Activated T-helper 9 cell treated with anti-CD3 and anti-CD28 coated beads, Interleukin-2, amount 50 U/mL, for 16 hours (primary cell): ENCODE data around the gene ITSN1.
"Not testable (repeated sequence)": the region's sequence is repeated elsewhere in the genome, so short reads cannot be mapped to it uniquely, and the experiment has no call there.

Experiments used
- DNase-seq: peaks from one replicate; pipeline ENCODE4 v3.0.0-alpha.2; 2020; ENCODE audit warnings: low read depth

Gene ITSN1

DNA sequence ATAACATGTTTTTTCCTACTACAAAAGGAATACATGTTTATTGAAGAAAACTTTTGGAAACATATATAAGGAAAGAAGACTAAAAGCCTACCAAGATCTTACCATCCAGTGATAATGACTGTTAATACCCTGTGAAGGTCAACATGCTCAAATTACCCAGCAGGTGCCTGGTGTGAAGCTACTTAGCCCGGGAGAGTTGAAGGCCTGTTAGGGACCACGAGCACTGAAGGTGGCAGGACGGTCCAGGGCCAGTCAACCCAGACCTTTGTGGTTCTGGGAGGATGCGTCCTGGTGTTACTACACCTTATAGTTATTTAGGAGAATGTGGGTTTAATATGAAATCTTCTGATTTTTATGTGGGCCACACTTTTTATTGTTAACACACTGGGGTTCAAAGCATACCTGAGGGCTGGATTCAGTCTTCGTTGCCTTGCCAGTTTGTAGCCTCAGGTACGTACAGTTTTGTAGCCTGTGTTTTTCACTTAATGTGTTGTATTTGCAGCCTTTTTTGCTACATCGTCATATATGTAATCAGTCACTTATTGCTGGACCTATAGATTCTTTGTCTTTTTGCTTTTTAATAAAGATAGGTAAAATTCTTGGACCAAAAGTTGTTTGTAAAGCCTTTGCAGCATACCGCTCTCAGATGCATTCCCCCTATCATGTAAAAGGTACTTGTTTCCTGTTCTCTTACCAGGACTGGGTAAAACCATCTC is 9.8 kb downstream of the ITSN1 start:
- DNase-seq = no peak

DNA sequence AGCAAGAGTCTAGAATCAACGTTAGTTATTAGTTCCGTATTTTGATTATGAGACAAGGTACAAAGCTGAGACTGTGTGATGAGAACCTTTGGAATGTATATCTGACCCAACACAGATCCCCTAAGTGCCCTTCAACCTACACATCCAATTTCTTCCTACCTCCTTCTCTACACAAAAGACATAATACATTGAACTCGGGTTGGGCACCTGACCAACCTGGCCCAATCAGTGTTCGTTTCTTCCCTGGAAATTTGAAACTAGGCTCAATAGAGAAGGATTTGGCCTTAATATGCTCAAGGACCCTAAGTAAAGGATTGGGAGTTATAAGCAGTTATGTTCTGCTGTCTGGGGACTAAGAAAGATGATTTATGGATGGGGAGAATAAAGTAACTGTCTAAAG is 12.1 kb downstream of the ITSN1 start:
- no peak for DNase-seq

DNA sequence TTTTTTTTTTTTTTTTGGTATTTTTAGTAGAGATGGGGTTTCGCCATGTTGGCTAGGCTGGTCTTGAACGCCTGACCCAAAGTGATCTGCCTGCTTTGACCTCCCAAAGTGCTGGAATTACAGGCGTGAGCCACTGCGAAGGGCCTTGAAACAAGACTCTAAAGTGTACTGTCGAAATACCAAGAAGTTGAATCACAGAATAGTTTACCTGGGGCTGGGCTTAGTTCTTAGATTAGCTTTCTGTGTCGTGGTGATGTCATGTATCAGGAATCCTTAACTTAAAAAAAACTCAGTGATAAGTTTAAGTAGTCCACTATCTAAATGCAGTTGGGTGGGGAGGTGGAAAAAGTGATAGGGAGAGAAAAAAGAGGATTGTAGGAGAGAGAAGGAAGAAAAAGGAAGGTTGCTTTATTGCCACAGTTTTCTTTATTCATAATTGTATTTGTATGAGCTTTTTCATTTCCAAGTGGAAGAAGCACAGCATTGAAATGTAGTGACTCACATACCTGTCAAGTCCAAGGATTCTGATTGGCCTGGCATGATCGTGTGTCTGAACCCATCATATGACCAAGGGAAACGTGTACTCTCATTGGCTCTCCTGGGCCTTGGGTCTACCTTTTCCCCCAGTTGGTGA is 13.4 kb downstream of the ITSN1 start:
- no peak for DNase-seq

DNA sequence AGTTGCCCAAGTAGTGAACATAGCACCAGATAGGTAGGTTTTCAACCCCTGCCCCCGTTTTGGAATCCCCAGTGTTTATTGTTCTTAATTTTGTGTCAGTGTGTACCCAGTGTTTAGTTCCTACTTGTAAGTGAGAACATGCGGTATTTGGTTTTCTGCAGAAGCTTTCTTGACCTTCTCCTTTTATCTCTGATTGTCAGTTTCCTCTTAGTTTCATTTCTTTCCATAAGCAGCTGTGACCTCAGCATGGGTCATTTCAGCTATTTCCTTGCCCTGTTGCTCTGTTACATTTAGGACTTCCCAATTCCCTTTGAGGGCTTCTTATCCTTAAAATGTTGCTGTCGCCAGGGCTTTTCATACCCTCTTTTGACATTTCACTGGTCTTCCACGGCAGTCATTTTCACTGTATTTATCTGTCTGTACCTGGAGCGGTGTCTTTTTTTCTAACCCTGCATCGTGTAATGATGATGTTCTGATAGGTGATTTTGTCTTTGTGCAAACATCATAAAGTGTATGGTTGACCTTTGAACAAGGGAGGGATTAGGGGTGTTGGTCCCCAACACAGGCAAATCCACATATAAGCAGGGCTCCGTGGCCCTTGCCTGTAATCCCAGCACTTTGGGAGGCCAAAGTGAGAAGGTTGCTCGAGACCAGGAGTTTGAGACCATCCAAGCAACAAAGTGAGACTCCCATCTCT is 15.0 kb downstream of the ITSN1 start:
- DNase-seq = no peak

DNA sequence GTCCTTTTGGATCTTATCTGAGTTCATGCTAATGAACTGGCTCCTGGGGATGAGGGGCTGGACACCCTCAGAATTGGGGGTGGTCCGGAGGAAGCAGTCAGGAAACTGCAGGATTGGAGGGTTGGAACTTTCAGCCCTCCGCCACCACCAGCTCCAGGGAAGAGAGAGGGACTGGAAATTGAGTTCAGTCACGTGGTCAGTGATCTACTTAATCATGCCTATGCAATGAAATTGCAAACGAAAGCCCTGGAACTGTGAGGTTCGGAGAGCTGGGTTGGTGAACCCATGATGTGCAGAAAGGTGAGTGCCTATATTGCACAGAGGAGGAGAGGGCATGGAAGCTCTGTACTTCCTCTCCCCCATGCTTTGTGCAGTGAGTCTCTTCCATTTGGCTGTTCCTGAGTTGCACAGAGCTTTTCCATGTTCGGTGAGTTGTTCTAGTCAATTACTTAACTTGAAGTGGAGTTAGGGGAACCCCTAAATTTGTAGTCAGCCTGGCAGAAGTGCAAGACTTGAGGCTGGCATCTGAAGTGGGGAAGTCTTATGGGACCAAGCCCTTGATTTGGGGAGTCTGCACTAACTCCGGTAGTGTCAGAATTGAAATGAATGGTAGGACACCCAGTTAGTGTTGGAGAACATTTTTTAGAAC is 16.7 kb downstream of the ITSN1 start:
- no peak for DNase-seq

DNA sequence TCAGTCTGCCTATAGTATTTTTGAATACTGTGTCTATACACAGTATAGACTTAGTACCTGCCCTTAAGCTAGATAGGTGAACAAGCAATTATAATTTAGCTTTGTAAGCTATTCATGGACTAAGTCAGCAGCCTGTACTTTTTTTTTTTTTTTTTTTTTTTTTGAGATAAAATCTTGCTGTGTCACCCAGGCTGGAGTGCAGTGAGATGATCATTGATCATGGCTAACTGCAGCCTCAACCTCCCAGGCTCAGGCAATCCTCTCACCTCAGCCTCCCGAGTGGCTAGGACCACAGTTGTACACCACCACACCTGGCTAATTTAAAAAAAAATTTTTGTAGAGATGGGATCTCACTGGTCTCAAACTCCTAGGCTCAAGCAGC is 17.3 kb downstream of the ITSN1 start:
- no peak for DNase-seq

DNA sequence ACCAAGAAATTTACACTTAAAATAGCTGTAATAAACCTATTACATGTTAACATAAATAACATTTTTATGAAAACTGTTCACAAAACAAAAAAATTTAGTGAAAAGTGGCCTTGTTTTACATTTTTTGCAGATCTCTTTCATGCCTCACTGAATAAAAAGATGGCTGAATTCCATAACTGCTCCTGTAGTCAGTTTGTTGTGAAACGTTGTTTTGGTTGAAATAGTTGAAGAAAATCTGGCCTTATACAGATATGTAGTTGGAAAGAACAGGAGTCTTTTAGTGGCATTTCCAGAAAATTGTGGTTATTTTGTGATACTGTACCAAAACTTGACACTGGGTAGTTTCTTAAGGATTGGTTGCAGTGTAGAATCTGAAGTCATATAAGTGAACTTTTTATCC is 18.1 kb downstream of the ITSN1 start:
- DNase-seq = no peak

DNA sequence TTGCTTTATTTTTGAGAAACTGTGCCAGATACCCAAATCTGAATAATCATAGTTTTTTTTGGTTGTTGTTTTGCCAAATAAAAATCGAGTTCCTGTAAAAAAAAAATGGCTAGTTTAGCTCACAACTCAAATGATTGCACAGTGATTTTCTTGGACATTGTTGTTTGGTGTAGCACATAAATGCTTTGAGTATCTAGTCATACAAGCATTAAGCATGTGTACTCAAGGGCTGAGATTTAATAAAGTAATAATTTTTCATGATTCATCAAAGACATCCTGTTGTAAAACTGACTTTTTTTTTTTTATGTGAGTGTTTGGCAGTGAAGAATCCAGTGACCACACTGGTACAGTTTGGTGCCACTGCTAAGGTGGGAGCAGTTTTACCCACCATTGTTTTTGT is 18.8 kb downstream of the ITSN1 start:
- DNase-seq = no peak

DNA sequence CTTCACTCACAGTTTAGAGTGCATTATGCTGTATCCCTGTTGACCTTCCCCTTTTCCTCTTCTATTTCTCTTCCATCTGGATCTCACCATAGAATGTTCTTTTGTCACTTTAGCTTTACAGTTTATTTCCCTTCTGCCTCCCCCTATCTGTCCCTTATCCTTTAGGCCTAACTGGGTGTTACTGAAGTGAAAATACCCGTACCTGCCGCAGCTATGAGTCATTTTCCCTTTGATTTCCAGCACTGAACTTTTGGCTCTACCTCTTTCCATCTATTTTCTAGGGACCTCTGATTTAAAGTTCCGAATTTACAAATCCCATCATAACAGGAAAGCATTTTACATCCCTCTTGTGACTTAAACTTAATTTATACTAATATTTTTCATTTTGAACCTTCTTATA is 19.7 kb downstream of the ITSN1 start:
- no peak for DNase-seq

DNA sequence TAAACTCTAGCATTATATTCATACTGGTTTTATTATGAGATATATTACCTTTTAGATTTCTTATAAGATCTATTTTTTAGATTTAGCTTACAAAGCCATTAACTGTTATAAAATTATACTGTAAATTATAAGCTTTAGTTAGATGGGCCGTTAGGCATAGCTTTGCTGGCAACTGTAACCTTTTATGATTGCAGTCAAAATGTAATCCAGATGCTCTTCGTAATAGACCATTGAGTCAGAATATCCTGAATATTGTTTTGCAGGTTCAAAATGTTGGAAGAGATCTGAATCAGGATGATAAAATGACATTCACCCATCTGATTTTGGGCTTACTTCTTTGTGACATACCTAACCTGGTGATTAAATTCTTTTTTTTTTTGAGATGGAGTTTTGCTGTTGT is 20.9 kb downstream of the ITSN1 start:
- DNase-seq = no peak

DNA sequence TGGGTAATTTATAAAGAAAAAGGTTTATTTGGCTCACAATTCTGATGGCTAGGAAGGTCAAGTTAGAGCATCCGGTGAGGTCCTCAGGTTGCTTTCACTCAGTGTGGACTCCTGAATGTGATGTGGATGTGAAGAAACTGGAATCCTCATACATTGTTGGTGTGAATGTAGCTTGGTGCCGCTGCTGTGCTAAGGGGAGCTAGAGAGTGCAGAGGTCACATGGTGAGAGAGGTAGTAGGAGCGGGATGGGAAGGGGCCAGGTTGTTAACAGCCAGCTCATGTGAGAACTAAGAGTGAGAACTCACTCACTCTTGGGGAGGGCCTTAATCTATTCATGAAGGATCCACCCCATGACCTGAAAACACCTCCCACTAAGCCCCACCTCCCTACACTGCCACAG is 21.8 kb downstream of the ITSN1 start:
- no peak for DNase-seq

DNA sequence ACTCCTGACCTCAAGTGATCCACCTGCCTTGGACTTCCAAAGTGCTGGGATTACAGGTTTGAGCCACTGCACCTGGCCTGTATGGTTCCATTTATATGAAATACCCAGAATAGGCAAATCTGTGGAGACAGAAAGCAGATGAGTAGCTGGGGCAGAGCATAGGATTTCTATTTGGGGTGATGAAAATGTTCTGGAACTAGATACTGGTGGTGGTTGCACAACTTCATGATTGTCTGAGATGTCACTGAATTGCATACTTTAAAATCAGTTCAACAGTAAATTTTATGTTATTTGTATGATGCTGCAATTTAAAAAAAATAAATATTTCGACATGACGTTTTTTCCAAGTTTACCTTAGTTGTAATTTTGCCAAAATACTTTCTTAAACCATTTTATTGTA is 23.9 kb downstream of the ITSN1 start:
- no peak for DNase-seq

DNA sequence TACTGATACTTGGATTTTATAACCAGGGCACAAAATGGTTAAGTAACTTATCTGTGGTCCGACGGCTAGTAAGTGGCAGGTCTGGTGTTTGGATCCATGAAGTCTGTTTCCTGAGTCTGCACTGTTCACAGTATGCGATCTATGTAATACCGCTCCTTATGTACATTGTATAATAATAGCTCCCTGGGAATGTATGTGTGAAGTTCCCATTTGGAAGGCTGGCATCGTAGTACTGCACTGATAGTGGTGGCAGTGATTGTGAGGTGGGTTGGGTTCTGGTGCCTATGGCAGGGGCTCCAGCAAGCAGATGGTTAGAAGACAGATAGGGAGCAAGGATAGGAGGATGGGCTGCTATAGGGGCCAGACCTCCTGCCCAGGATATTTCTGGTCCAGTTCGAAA is 25.3 kb downstream of the ITSN1 start:
- DNase-seq = no peak

DNA sequence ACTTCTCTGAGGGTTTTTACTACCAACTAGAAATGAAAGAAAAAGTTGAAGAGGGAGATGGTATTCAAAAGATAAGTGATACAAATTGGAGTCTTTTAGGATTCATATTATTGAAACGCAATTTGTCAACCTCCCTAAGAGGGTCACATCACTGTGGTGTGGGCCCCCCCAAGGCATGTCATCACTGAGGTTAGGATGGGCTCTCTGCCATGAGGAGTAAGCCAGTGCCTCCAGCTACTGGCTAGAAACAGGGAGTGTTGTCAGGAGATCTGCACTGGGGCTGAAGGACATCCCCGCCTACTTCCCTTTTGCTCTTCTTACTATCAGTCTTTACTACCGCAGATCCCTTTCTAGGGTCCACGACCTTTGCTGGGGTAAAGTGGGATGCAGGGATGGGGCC is 25.9 kb downstream of the ITSN1 start:
- DNase-seq = no peak

DNA sequence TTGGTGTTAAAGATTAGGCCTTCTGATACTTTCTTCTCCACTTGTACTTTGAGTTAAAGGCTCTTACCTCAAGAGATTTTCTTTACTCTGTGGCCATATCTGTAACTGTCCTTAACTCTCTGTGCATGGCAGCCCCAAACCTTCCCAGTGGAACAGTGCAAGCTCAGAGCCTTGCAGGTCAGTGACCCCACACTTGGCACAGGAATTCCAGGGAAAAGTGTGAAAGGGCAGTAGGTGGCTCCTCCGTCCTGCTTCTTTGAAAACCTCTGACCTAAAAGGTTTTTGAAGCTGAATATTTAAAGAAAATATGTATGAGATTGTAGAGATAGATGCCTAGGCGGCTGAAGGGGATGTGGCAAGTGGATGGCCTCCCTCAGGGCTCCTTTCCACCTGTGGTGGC is 26.3 kb downstream of the ITSN1 start:
- DNase-seq = no peak

DNA sequence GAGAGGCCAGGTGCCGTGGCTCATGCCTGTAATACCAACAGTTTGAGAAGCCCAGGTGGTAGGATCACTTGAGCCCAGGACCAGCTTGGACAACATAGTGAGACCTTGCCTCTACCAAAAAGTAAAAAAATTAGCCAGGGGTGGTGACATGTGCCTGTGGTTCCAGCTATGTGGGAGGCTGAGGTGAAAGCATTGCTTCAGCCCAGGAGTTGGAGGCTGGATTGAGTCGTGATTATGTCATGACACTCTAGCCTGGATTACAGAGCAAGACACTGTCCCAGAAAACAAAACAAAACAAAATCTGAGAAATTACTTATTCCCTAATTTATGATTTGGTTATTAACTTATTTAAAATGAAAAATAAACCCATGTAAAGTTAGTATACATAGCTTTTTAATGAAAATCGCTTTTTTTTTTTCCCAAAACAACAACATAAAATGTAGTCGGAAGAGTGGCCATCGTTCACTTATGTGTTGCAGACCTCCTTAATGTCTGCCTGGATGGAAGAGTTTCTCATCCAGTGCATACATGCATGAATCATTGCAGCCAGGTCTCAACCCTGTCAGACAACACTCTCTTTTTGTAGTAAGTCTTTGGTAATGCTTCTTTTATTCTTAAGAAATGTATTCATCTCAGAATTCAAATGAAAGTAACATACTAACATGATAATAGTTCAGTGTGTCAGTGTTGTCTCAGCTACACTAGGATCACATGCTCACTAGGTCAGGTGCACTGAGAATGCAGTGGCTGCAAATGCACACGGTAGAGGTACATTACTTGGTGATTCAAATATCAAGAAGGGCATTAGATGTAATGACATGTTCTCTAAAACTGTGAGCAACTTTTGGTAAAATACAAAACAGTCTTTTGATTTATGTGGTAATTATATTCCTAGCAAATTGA is 28.0 kb downstream of the ITSN1 start:
- DNase-seq = no peak

DNA sequence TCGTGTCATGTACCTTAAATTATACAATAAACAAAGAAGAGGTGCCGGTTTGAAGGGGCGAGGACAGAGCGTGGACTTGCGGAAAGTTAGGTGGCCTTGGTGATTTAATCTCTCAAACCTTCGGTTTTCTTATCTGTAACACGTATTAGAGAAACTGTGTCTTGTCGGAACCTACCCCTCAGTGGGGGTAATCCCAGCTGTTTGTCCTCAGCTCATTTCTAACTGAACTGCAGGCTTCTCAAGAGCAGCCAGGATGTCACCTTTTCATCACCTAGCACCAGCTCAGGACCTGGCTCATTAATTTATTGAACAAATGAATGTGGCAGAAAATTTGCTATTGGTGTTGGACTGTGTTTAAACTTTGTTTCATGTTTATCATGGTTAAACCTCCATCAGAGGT is 31.2 kb downstream of the ITSN1 start:
- no peak for DNase-seq

DNA sequence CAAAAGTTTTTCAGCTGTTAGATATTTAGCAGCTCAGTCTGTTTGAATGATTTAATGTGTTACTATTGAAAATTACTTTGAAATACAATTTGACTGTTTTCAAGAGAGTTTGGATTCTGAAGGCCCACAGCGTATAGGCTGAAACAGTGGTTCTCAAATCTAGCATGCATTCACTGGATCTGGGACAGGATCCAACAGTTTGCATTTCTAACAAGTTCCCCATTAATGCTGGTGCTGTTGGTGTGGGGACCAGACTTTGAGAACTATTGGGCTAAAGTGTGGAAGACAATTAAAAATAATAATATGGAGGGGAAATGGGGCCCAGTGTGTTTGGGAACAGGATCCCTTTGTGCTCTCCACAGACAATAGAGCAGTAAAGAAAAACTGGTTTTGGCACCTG is 31.9 kb downstream of the ITSN1 start:
- DNase-seq = no peak

DNA sequence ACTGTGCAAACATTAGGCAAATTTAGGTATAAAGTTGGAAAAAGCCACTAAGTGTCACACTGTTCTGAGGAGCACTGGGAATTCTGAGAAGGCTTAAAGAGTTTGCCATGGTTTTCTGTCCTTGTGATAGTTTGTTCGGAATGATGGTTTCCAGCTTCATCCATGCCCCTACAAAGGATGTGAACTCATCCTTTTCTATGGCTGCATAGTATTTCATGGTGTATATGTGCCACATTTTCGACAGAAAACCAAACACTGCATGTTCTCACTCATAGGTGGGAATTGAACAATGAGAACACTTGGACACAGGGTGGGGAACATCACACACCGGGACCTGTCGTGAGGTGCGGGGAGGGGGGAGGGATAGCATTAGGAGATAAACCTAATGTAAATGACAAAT is 34.4 kb downstream of the ITSN1 start:
- not testable (repeated sequence) for DNase-seq

DNA sequence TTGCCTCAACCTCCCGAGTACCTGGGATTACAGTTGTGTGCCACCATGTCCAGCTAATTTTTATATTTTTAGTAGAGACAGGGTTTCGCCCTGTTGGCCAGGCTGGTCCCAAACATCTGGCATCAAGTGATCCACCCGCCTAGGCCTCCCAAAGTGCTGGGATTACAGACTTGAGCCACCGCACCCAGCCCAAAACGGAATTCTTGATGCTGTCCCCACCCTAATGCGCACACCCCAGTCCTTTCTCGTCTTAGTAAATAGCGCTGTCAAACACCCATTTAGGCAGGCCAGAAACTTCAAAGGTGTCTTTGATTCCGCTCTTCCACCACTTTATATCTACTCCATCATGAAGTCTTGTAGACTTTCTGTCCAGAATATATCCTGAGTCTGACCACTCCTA is 35.1 kb downstream of the ITSN1 start:
- DNase-seq = no peak

DNA sequence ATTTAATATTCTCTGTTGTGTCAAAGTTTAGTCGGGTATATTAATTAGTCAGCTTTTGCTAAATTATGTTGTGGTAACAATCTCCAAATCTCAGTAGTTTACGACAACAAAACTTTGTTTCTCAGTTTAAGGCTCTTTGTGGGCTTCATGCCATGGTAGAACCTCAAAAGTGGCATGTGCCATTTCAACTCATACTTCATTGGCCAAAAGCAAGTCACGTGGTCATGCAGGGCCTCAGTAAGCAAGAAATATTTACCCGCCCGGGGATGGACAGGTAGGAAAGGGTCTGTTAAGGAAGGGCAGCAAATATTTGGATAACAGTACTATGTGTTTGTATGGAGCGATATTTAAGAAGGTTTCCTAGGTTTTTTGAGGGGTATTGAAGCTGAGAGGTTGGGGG is 38.6 kb downstream of the ITSN1 start:
- no peak for DNase-seq

DNA sequence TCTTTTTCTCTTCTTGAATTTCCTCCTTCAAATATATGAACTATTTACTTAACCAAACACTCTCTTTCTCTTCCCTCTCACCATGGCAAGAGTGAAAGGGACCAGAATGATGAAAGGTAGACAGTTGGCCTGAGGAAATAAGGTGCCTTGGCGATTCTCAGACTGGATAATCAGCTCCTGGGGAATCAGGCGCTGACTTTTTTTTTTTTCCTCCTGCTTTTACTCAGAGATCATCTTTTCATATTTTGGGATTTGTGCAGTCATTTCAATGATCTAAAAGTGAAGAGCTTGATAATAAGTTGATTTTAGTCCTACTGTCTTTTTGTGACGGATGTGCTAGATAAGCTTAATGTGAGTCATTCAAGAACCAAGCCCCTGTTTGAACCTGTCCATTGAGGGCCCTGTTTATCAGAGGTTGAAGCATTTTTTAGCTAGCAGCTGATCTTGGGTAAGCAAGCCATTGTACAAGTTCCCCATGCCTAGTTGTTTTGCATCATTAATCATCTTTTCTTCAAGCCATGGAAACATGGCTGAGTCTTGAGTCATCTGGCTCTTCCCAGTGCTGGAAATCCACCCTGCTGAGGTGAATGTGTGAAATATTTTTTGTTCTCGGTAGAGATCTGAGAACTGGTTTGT is 40.8 kb downstream of the ITSN1 start:
- no peak for DNase-seq
